ENCODE data around the gene TMEM171. TPM values are rescaled to one million over a fixed set of nuclear protein-coding genes. Genes with fewer than 3 reads are reported as not detected.

The TMEM171 gene
- total and polyA plus RNA-seq, 7 donors = 21.7 to 49.9 (median 46.8) TPM; not detected in 4

DNA sequence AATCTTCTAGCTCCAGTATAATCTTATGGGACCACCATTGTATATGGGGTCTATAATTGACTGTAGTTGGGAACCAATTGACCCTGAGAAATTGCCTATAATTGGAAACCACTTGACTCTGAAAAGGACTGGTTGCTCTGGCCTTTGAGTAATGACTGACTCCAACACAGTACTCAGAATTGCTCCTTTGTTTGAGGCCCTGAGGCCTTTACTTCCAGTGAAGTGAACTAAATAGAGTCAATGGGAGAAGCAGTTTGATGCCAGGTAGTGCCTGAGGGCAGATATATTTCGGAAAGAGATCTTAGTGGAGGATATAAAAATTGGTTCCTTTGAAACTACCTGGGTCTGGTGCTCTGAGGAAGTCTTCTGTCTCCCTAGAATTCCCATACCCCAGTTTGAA is 16.0 kb upstream of the TMEM171 start:
- H3K4me3 ChIP-seq = no peak overlapping the region
- WGBS, 2 donors = 86 to 90% methylated on average over 1 of the region's 1 CpG
- H3K4me1 ChIP-seq = no peaks in the 10 kb centered on the region
- H3K9me3 ChIP-seq = peaks cover 0 to 4% (median 0%) of the 10 kb centered on the region in 4 donors
- no peak overlapping the region for H3K27ac ChIP-seq
- DNase-seq = no peak
- intact Hi-C loops (cut with DNase I) = no loop called here
- H3K27me3 ChIP-seq = no peaks in the 10 kb centered on the region
- no peaks in the 10 kb centered on the region for H3K36me3 ChIP-seq
- TF ChIP-seq EP300 (IDR thresholded peaks at IDR 0.05) = no peak
- TF ChIP-seq, protein P1, sequence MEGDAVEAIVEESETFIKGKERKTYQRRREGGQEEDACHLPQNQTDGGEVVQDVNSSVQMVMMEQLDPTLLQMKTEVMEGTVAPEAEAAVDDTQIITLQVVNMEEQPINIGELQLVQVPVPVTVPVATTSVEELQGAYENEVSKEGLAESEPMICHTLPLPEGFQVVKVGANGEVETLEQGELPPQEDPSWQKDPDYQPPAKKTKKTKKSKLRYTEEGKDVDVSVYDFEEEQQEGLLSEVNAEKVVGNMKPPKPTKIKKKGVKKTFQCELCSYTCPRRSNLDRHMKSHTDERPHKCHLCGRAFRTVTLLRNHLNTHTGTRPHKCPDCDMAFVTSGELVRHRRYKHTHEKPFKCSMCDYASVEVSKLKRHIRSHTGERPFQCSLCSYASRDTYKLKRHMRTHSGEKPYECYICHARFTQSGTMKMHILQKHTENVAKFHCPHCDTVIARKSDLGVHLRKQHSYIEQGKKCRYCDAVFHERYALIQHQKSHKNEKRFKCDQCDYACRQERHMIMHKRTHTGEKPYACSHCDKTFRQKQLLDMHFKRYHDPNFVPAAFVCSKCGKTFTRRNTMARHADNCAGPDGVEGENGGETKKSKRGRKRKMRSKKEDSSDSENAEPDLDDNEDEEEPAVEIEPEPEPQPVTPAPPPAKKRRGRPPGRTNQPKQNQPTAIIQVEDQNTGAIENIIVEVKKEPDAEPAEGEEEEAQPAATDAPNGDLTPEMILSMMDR (IDR thresholded peaks at IDR 0.05) = no peak
- TF ChIP-seq POLR2AphosphoS5 (IDR thresholded peaks at IDR 0.05) = no peak
- TF ChIP-seq POLR2A (IDR thresholded peaks at IDR 0.05) = no peak

DNA sequence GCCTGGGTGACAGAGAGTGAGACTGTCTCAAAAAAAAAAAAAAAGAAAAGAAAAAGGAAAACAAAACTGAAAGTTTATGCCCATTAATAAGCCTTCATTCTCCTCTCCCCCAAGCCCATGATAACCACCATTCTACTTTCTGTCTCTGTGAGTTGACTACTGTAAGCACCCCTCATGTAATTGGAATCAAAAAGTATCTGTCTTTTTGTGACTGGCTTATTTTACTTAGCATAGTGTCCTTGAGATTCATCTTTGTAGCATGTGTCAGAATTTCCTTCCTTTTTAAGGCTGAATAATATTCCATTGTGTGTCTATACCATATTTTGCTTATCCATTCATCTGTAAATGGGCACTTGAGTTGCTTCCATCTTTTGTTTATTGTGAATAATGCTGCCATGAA is 14.0 kb upstream of the TMEM171 start:
- TF ChIP-seq POLR2A (IDR thresholded peaks at IDR 0.05) (no peak), EP300 (IDR thresholded peaks at IDR 0.05) (no peak), POLR2AphosphoS5 (IDR thresholded peaks at IDR 0.05) (no peak)
- TF ChIP-seq, protein P1 (IDR thresholded peaks at IDR 0.05) = no peak
- Histone ChIP-seq H3K27me3 (no peaks in the 10 kb centered on the region), H3K36me3 (no peaks in the 10 kb centered on the region), H3K27ac (no peak overlapping the region), H3K4me3 (no peak overlapping the region), H3K9me3 (peaks cover 0 to 4% (median 0%) of the 10 kb centered on the region in 4 donors), H3K4me1 (no peaks in the 10 kb centered on the region)
- DNase-seq = no peak
- intact Hi-C loops (cut with DNase I) = no loop called here

GRCh38 chr5:73110190-73110589 is 10.2 kb upstream of the TMEM171 start:
- Histone ChIP-seq H3K4me3 (no peak overlapping the region), H3K27ac (no peak overlapping the region), H3K27me3 (no peaks in the 10 kb centered on the region), H3K36me3 (no peaks in the 10 kb centered on the region), H3K9me3 (peaks cover 0 to 4% (median 0%) of the 10 kb centered on the region in 4 donors), H3K4me1 (no peaks in the 10 kb centered on the region)
- DNase-seq = no peak
- no peak for TF ChIP-seq POLR2A (IDR thresholded peaks at IDR 0.05)
- TF ChIP-seq, protein P1 (IDR thresholded peaks at IDR 0.05) = no peak
- TF ChIP-seq POLR2AphosphoS5 (IDR thresholded peaks at IDR 0.05) = no peak
- TF ChIP-seq EP300 (IDR thresholded peaks at IDR 0.05) = no peak
- 45 to 63% methylated on average over 1 of the region's 1 CpG for WGBS, 2 donors
- intact Hi-C loops (cut with DNase I) = no loop called here

- Histone ChIP-seq H3K36me3 (no peaks in the 10 kb centered on the region), H3K4me1 (no peaks in the 10 kb centered on the region), H3K4me3 (no peak overlapping the region), H3K27ac (no peak overlapping the region), H3K9me3 (peaks cover 0 to 4% (median 0%) of the 10 kb centered on the region in 4 donors), H3K27me3 (no peaks in the 10 kb centered on the region)
- TF ChIP-seq EP300 (IDR thresholded peaks at IDR 0.05) (no peak), POLR2AphosphoS5 (IDR thresholded peaks at IDR 0.05) (no peak), POLR2A (IDR thresholded peaks at IDR 0.05) (no peak)
- TF ChIP-seq, protein P1 (IDR thresholded peaks at IDR 0.05) = no peak
- 92 to 98% methylated on average over 1 of the region's 1 CpG for WGBS, 2 donors
- no peak for DNase-seq
- intact Hi-C loops (cut with DNase I) = no loop called here
Observed at GRCh38 chr5:73111536-73111935, 8.8 kb upstream of the TMEM171 start.

DNA sequence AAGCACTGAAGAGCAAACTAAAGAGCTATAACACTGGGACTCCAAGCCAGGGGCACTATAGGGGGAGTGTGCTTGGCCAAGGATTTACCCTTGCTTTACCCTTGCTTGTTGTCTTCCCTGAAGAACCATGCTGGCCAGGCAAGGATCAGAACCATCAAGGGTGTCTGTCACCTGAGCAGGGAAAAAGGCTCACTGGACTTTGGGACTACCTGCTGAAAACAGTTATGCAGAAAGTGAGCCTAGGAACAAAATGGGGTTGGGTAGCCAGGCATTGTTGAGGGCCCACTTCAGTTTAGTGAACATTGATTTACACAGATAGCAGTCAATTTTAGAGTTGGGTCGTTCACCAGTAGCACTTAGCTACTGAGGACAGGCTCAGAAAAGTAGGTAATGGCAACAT is 8.0 kb upstream of the TMEM171 start:
- Histone ChIP-seq H3K9me3 (peaks cover 0 to 4% (median 0%) of the 10 kb centered on the region in 4 donors), H3K4me3 (no peak overlapping the region), H3K36me3 (no peaks in the 10 kb centered on the region), H3K27ac (no peak overlapping the region), H3K4me1 (no peaks in the 10 kb centered on the region), H3K27me3 (no peaks in the 10 kb centered on the region)
- 75 to 95% methylated on average over 1 of the region's 1 CpG for WGBS, 2 donors
- intact Hi-C loops (cut with DNase I) = no loop called here
- TF ChIP-seq POLR2AphosphoS5 (IDR thresholded peaks at IDR 0.05) (no peak), POLR2A (IDR thresholded peaks at IDR 0.05) (no peak), EP300 (IDR thresholded peaks at IDR 0.05) (no peak)
- TF ChIP-seq, protein P1 (IDR thresholded peaks at IDR 0.05) = no peak
- no peak for DNase-seq

Data from sigmoid colon (tissue), 7 donors.